ENCODE measurements around the gene PROC.

The PROC gene

DNA sequence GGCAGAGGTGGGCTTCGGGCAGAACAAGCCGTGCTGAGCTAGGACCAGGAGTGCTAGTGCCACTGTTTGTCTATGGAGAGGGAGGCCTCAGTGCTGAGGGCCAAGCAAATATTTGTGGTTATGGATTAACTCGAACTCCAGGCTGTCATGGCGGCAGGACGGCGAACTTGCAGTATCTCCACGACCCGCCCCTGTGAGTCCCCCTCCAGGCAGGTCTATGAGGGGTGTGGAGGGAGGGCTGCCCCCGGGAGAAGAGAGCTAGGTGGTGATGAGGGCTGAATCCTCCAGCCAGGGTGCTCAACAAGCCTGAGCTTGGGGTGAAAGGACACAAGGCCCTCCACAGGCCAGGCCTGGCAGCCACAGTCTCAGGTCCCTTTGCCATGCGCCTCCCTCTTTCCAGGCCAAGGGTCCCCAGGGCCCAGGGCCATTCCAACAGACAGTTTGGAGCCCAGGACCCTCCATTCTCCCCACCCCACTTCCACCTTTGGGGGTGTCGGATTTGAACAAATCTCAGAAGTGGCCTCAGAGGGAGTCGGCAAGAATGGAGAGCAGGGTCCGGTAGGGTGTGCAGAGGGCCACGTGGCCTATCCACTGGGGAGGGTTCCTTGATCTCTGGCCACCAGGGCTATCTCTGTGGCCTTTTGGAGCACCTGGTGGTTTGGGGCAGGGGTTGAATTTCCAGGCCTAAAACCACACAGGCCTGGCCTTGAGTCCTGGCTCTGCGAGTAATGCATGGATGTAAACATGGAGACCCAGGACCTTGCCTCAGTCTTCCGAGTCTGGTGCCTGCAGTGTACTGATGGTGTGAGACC, at the start of gene PROC:
Gene PROC, plus strand, starts transcription at position 128 of the 812 bp plus-strand sequence. CDS start 1,516 bp downstream, outside the sequence.
- no peak for FAIRE-seq
- TF ChIP-seq CTCF (IDR thresholded peaks at IDR 0.05; ENCODE audit: insufficient read depth, missing control alignments) = no peak
- DNase-seq (ENCODE audit: insufficient read length, low spot score) = no peak

GRCh38 chr2:127370010-127370409, 48.2 kb upstream of the PROC start:
- FAIRE-seq = no peak
- no peak for DNase-seq (ENCODE audit: insufficient read length, low spot score)

GRCh38 chr2:127371037-127371436, 47.2 kb upstream of the PROC start:
- FAIRE-seq (no peak), DNase-seq (ENCODE audit: insufficient read length, low spot score) (no peak)
- TF ChIP-seq CTCF (IDR thresholded peaks at IDR 0.05; ENCODE audit: insufficient read depth, missing control alignments) = no peak

More at GRCh38 chr2:127370010-127370409, 48.2 kb upstream of the PROC start:
- TF ChIP-seq CTCF (IDR thresholded peaks at IDR 0.05; ENCODE audit: insufficient read depth, missing control alignments) = no peak

- TF ChIP-seq CTCF (IDR thresholded peaks at IDR 0.05; ENCODE audit: insufficient read depth, missing control alignments) = no peak
These were observed 44.7 kb upstream of the PROC start for GRCh38 chr2:127373362-127374083.

GRCh38 chr2:127376257-127376656, 42.0 kb upstream of the PROC start:
- no peak for DNase-seq (ENCODE audit: insufficient read length, low spot score)
- no peak for FAIRE-seq

More at GRCh38 chr2:127373362-127374083, 44.7 kb upstream of the PROC start:
- no peak for DNase-seq (ENCODE audit: insufficient read length, low spot score)
- FAIRE-seq = no peak

DNA sequence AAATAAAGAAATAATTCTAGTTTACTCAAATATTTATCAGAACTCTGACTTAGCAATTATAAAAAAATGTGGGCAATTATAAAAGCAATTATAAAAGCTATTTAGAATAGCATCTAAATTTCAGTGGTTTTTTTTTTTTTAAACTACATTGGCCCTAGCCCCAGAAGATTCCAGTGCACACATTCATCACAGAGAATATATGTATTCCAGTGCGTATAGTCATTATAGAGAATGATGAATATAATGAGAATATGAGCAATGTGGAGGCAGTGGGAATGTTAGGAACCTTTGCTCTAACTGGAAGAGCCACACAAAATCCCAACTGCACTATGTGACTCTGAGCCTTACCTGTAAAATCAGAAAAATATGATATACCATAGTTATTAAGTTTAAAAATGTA, 41.0 kb upstream of the PROC start:
- TF ChIP-seq CTCF (IDR thresholded peaks at IDR 0.05; ENCODE audit: insufficient read depth, missing control alignments) = no peak
- no peak for DNase-seq (ENCODE audit: insufficient read length, low spot score)
- no peak for FAIRE-seq

More at GRCh38 chr2:127376257-127376656, 42.0 kb upstream of the PROC start:
- TF ChIP-seq CTCF (IDR thresholded peaks at IDR 0.05; ENCODE audit: insufficient read depth, missing control alignments) = no peak

Measured in D721Med (cell line).